Measurements from ENCODE around the gene SIAH2. TPM values are rescaled to one million over a fixed set of nuclear protein-coding genes. Genes with fewer than 3 reads are reported as not detected.

Gene SIAH2
- total and polyA plus RNA-seq, 9 of the 15 experiments (the other 6 are each of a cell fraction or from before 2014, with no cell fraction given): 4.8 to 39.0 (median 29.9) TPM

DNA sequence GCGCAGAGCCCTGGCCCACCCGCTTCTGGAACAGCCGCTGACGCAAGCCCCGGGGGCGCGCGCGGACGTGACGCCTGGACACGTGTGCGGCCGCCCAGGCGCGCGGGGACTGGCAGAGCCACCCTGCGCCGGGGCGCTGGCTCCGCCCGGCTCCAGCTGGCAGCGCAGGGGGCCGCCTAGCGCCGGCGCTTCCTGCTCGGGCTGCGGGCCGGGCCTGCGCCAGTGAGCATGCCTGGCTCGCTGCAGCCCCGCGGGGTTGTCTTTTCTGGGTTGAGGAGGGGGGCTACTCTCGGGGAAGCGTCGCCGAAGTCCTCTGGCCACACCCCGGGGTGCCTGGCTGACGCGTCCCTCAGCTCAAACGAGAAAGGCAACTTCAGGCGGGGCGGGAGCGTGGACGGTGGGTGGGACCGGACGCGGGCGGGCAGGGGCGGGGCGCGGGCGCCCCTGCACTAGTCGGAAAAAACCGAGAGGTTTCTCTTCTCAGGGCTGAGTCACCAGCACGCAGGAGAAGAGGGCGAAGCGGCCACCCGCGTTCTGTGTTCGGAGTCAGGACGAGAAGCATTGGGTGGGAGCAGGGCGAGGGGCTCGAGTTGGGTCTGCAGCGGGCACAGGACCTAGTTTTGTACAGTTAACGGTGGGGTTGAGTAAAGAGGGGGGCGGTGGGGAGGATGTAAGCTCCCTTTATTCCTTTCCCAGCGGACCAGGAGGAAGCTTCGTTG lies at the start of gene SIAH2 (continued):
- TF ChIP-seq TFAM (CRISPR knock-in tag; conservative IDR thresholded peaks at IDR 0.05) (no peak), ZBTB7A (IDR thresholded peaks at IDR 0.05; ENCODE audit: borderline replicate concordance, control insufficient read depth, low read depth, low read length) (peak; percentile 72; the same call in 1 of the 2 replicates), ZNF707 (CRISPR knock-in tag; conservative IDR thresholded peaks at IDR 0.05) (no peak), HMG20A (CRISPR knock-in tag; conservative IDR thresholded peaks at IDR 0.05) (no peak), SNIP1 (IDR thresholded peaks at IDR 0.05; ENCODE audit: low read depth) (no peak), CBFB (CRISPR knock-in tag; IDR thresholded peaks at IDR 0.05) (no peak), SMARCE1 (IDR thresholded peaks at IDR 0.05) (no peak), NFE2 (IDR thresholded peaks at IDR 0.05; ENCODE audit: low read depth) (no peak), HDAC2 (IDR thresholded peaks at IDR 0.05) (peak; percentile 94), ZNF512 (tag; IDR thresholded peaks at IDR 0.05) (no peak), MXI1 (IDR thresholded peaks at IDR 0.05; ENCODE audit: low read depth, low read length) (peak; percentile 78), PPARD (CRISPR knock-in tag; IDR thresholded peaks at IDR 0.05) (no peak), ILK (tag; IDR thresholded peaks at IDR 0.05; ENCODE audit: borderline replicate concordance, low read depth) (no peak), MEIS2 (IDR thresholded peaks at IDR 0.05; ENCODE audit: partially characterized antibody) (peak; percentile 13), TAF7 (tag; IDR thresholded peaks at IDR 0.05) (no peak), ZFP30 (CRISPR knock-in tag; IDR thresholded peaks at IDR 0.05; ENCODE audit: borderline replicate concordance) (no peak), ZNF23 (CRISPR knock-in tag; IDR thresholded peaks at IDR 0.05) (no peak), SREBF2 (CRISPR knock-in tag; IDR thresholded peaks at IDR 0.05) (no peak), USF1 (CRISPR knock-in tag; IDR thresholded peaks at IDR 0.05) (peak; percentile 18; the same call in 1 of the 2 replicates), HDAC3 (IDR thresholded peaks at IDR 0.05; ENCODE audit: borderline replicate concordance, partially characterized antibody) (no peak), FOSL1 (tag; conservative IDR thresholded peaks at IDR 0.05) (peak; percentile 72), NR2C2 (CRISPR knock-in tag; IDR thresholded peaks at IDR 0.05) (no peak), NR2C2 (tag; IDR thresholded peaks at IDR 0.05) (peak; percentile 24; the same call in 1 of the 2 replicates), NCOA6 (IDR thresholded peaks at IDR 0.05) (no peak)
- TF ChIP-seq, protein P1, sequence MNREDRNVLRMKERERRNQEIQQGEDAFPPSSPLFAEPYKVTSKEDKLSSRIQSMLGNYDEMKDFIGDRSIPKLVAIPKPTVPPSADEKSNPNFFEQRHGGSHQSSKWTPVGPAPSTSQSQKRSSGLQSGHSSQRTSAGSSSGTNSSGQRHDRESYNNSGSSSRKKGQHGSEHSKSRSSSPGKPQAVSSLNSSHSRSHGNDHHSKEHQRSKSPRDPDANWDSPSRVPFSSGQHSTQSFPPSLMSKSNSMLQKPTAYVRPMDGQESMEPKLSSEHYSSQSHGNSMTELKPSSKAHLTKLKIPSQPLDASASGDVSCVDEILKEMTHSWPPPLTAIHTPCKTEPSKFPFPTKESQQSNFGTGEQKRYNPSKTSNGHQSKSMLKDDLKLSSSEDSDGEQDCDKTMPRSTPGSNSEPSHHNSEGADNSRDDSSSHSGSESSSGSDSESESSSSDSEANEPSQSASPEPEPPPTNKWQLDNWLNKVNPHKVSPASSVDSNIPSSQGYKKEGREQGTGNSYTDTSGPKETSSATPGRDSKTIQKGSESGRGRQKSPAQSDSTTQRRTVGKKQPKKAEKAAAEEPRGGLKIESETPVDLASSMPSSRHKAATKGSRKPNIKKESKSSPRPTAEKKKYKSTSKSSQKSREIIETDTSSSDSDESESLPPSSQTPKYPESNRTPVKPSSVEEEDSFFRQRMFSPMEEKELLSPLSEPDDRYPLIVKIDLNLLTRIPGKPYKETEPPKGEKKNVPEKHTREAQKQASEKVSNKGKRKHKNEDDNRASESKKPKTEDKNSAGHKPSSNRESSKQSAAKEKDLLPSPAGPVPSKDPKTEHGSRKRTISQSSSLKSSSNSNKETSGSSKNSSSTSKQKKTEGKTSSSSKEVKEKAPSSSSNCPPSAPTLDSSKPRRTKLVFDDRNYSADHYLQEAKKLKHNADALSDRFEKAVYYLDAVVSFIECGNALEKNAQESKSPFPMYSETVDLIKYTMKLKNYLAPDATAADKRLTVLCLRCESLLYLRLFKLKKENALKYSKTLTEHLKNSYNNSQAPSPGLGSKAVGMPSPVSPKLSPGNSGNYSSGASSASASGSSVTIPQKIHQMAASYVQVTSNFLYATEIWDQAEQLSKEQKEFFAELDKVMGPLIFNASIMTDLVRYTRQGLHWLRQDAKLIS (CRISPR knock-in tag; IDR thresholded peaks at IDR 0.05): no peak
